ENCODE results near the gene RIT2.

RIT2 gene

DNA sequence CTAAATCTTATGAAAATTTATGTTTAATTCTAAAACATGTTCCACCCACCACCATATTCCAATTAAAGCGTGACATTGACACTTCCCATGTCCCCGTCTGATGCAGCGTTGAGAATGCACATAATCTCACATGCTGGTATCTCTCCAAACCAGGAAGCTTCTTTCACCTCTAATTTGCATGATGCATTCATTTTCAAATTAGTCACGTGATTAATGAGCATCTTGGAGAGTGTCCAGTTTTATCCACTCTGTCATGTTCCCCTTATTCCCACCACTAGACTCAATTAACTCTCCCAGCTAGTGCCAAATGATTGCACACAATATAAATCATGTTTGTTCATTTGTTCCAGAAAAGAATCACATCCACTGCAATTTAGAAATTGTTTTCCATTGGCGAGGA lies 105.8 kb downstream of the RIT2 start:
- no peak for DNase-seq

DNA sequence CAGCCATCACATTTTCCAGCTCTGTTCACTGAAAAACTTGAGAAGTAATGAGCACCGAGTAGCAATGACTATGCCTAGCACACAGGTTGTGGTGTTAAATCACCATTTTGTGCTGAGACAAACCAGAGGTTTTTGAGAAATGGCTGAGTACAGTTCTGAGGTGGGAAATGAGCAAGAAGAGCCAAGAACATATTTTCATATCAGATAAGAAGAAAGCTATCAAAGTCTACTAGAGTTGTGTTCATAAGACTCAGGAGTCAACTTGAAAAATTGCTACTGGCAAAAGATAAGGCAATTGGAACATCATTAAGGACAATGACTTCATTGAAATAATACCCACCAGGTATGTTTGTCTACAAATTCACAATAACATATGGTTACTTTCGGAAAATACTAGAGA lies 108.1 kb downstream of the RIT2 start:
- DNase-seq, result no peak

GRCh38 chr18:43004421-43004820 lies 111.1 kb downstream of the RIT2 start:
- no peak for DNase-seq

GRCh38 chr18:43001821-43002220 lies 113.7 kb downstream of the RIT2 start:
- no peak for DNase-seq

DNA sequence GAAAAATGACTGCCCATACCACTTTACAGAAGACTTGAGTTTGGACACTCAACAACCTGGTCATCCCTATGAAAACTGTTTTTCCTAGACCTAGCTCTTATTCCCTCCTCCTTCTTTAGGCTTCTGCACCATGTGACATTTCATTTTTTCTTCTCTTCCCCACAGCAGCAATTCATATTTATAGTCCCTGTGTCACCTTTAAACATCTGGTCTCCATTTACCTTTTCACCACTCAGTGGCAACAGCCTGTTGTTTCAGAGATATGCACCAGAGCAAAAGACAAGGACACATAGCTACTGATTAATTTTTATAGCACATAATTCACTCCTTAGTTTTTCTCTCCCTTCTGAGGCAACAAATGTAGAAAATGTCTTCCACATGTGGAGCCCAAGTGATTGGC lies 118.7 kb downstream of the RIT2 start:
- DNase-seq, result no peak

DNA sequence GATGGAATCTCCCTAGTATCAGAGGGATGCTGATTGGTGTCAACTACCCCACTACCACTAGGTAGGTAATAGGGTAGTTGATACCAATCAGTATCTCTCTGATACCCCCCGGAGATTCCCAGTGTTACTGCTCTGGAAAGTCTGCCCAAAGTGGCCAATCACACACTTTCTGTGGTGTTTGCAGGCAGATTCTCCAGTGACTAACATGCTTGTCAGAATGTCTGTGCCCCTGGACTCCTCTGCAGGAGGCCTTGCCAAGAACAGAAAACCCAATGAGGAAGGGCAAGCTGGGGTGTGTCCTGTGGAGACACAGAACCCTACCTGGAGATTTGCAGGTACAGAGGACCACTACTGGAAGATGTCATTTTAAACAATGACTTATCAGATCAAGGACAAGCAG lies 135.1 kb downstream of the RIT2 start:
- no peak for DNase-seq

DNA sequence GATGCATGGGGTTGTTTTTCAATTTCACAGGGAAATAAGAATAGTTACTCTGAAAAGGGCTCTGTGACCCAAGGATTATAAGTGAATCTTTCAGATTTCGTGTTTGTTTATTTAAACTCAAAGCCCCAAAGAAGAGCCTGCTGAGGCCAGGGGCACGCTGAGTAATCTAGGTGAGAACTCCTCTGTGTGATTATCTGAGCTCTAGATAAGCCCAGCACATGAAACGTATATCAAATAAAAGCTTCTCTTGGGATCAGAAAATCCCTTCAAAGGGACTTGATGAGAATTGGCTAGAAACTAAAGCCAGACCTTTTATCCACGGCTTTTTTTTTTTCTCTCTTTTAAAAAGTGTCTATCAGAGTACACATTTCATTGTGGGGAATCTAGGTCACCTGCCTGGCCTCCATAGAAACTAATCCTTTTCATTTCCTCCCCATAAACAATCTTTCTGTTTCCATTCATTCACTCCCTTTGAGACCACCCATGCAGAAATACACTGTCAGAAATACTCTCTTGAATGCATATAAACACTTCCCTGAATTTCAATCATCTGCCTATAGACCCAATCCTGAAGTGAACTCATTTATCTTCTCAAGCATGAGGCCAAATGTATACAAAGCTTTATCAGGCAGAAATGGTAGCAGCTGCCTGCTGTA lies 137.4 kb downstream of the RIT2 start:
- DNase-seq, result no peak

- no peak for DNase-seq
Measured at GRCh38 chr18:42976869-42977590, 138.5 kb downstream of the RIT2 start.

- DNase-seq, result no peak
Measured at GRCh38 chr18:42969366-42969765, 146.1 kb downstream of the RIT2 start.

GRCh38 chr18:42961298-42961697 lies 154.2 kb downstream of the RIT2 start:
- no peak for DNase-seq

- no peak for DNase-seq
Measured at GRCh38 chr18:42959528-42959927, 156.0 kb downstream of the RIT2 start.

DNA sequence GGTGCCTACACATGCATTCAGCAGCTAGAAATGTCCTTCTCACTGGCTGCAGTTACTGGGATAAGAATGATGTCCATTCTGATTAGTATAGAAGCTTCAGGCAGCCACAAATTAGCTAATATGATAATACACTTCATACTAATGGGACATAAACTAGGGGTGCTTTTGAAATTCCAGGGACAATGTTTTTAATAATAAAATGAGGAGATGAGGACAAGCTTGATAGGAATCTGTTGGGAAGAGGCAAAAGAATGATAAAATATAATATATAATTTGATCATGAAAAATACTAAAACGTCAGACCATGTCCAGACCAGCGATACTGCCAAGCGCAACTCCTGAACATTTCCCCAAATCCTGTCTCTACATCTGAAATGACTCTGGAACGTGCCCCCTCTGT lies 157.1 kb downstream of the RIT2 start:
- no peak for DNase-seq

- DNase-seq, result no peak
Measured at GRCh38 chr18:42956287-42956686, 159.2 kb downstream of the RIT2 start.

DNA sequence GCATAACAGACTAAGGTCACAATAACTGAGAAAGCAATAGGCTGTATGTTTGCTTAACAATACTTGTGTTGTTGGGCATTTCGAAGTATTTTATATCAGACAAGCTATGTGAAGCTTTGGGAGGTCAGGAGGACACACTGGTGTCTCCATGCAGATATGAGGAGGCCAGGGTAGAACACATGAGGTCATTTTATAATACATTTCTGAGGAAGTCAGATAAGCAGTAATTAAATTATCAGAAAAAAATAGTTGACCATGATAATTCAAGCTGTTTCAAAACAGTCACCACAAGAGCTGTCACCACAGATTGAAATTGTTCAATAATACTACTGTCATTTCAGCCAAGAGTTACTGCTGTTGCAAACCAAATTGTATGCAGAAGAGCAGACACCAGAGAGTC lies 160.6 kb downstream of the RIT2 start:
- no peak for DNase-seq

- no peak for DNase-seq
Measured at GRCh38 chr18:42953306-42953705, 162.2 kb downstream of the RIT2 start.

DNA sequence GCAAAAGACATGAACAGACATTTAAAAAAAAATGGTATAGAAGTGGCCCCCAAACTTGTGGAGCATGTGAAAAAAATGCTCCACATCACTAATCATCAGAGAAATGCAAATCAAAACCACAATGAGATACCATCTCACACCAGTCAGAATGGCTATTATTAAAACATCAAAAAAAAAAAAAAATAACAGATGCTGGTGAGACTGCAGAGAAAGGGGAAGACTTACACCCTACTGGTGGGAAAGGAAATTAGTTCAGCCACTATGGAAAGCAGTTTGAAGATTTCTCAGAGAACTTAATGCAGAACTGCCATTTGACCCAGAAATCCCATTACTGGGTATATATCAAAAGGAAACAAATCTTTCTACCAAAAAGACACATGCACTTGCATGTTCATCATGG lies 164.8 kb downstream of the RIT2 start:
- no peak for DNase-seq

DNA sequence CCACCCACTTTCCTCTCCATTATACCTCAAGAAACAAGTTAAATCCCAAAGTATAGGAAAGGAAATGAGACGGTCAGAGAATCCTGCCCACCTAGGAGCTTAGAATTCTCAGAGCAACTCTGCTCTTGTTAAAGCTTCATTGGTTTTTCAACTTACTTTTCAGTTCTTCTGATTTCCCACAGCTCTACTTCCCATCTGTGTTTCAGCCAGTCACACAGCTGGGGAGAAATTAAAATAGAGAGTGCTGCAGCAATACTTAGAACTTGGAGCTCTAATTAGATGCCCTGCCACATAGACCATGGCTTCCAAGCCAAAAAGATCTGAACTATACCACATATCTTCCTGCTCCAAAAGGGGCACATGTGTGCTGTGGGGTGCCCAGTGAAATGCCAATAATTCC lies 166.7 kb downstream of the RIT2 start:
- DNase-seq, result no peak

GRCh38 chr18:42941860-42942259 lies 173.6 kb downstream of the RIT2 start:
- DNase-seq, result no peak

DNA sequence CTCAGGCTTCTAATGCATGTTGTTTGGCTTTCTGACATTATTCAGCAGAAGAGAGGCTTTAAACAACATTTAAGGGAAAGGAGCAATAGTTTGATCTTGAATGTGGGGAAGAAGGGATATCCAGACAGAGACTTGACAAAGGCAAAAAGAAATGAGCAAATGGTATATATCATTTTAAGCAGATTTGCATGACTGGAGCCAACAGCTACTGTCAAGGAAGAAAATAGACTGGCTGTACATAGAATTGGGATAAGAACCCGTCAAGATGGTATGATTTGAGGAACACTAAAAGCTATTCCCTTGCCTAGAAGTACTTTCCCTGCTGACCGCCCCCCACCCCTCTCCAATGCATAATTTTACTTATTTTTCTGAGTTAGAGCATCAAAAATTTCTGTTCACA lies 174.5 kb downstream of the RIT2 start:
- DNase-seq, result no peak

DNA sequence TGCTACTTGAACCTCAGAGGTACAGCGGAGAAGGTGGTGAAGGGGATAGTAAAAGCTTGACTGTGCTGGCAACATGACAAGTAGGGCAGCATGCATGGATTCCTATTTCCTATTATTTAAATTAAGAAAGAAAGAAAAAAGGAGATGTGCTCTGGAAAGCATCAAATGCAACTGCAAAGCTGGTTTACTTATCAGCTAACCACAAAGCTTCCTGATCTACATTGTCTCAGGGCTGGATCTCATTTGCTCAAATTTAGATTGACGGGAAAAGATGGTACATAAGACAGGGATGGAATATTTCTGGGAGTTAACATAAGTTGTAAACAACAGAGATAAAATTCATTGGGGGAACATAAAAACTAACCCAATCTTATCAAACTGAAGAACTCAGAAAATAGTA lies 178.0 kb downstream of the RIT2 start:
- no peak for DNase-seq

DNA sequence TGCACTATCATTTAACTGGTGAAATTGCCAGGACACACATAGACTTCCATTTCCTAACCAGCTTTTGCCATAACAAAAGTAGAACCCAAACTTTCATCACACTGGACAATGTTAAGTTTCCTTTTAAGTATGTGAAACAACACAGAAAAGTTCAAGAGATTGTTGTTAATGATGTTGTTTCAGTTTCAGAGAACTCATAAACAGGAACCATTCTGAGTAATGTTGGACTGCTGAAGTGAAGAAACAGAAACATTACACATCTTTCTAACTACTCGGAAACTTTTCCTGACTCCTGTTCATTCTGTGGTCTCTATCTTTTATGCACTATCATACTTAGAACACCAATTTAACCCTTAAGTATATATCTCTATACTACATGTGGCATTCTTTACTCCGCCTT lies 179.2 kb downstream of the RIT2 start:
- no peak for DNase-seq

DNA sequence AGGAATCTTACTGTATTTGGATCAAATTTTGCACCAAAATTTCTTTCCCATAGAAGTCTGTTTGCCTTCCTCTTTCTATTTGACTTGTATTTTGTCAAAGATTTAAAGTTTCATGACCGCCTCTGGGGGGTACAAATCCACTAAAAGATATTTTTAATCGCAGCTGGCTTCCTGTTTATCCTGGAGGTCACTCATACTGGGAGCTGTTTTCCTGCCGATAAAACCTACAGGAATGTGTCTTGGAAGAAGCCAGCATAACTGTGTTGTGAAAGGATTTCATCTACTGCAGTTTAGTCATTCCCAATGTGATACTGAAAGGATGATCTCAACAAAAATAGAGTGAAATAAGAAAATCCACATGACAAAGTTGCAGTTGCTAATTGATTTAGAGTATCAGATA lies 184.0 kb downstream of the RIT2 start:
- DNase-seq, result no peak

- no peak for DNase-seq
Measured at GRCh38 chr18:42929857-42930256, 185.6 kb downstream of the RIT2 start.

GRCh38 chr18:42929181-42929580 lies 186.3 kb downstream of the RIT2 start:
- no peak for DNase-seq

GRCh38 chr18:42925036-42925435 lies 190.4 kb downstream of the RIT2 start:
- DNase-seq, result no peak

Data from stimulated activated CD4-positive, alpha-beta T cell treated with anti-CD3 and anti-CD28 coated beads, Interleukin-2, amount 100 ng/mL, for 48 hours (primary cell).